ENCODE measurements around the gene RTN4R. TPM values are rescaled to one million over a fixed set of nuclear protein-coding genes. Genes with fewer than 3 reads are reported as not detected.

The RTN4R gene
- total and polyA plus RNA-seq, 2 of the 8 experiments (the other 6 are each of a cell fraction or from before 2014, with no cell fraction given), result 21.8 to 41.3 TPM

DNA sequence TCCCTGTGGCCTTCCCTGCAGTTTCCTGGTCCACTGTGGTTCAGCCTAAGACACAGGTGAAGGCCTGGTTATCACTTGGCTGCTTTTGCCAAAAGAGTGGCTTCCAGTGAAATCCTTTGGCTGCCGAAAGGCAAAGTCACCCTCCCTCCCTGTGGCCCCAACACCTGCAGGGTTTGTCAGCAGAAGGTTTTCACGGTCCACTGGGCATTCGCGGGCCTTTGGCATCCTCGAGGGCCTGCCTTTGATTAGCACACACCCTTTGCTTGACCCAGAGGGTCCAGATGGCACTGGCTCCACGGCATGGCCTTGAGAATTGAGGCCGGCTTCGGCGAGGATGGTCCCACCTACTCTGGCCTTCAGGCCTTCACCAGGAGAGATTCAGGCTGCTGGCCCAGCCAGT is 35.3 kb downstream of the RTN4R start:
- H4K8ac ChIP-seq (ENCODE audit: extremely low read depth, insufficient read depth, low read length), result no peak overlapping the region
- no peak overlapping the region for H3K4me3 ChIP-seq (ENCODE audit: extremely low read depth in 1 of 4, insufficient read depth in 2 of 4, low read depth in 3 of 4, low read length in 4 of 4)
- no peaks in the 10 kb centered on the region; a peak in 1 of 7 replicates for H3K4me1 ChIP-seq (replicated peaks in 1 of 4; ENCODE audit: control insufficient read depth in 3 of 4, insufficient read depth in 4 of 4, low read length in 3 of 4)
- H3K9me3 ChIP-seq (ENCODE audit: insufficient read depth in 2 of 2, low read depth in 1 of 2, low read length in 1 of 2), result no peaks in the 10 kb centered on the region
- H2BK5ac ChIP-seq (ENCODE audit: low read depth, low read length), result no peak overlapping the region
- H4K5ac ChIP-seq (ENCODE audit: insufficient read length, low read depth, low read length), result no peak overlapping the region
- H2BK120ac ChIP-seq (replicated peaks; ENCODE audit: low read depth, low read length), result no peak overlapping the region
- H3K14ac ChIP-seq (ENCODE audit: insufficient read length), result no peak overlapping the region
- H4K20me1 ChIP-seq (replicated peaks in 1 of 2; ENCODE audit: control insufficient read depth in 1 of 2, insufficient read depth in 2 of 2, low read length in 2 of 2), result no peaks in the 10 kb centered on the region
- DNase-seq (ENCODE audit: low read depth in 1 of 2, low spot score in 2 of 2), result no peak
- no peaks in the 10 kb centered on the region for H3K79me2 ChIP-seq (ENCODE audit: control insufficient read depth in 1 of 2, insufficient read depth in 2 of 2, low read length in 2 of 2)
- H3K23ac ChIP-seq (ENCODE audit: insufficient read length), result no peak overlapping the region
- no peaks in the 10 kb centered on the region for H3K23me2 ChIP-seq (ENCODE audit: low read depth, low read length)
- CTCF ChIA-PET (ENCODE audit: partially characterized antibody), result interaction anchor here (1.2 to 2.7 kb wide), 4 partner anchors 9 to 58 kb away, joined by 3 to 11 read pairs (median 4); no protein-coding TSS in a partner anchor
- no peak overlapping the region for H2BK15ac ChIP-seq (ENCODE audit: low read length)
- no peak overlapping the region for H3K4ac ChIP-seq (replicated peaks; ENCODE audit: insufficient read length, low read depth, low read length)
- 89% methylated on average over 9 of the region's 9 CpGs; no CpG with 5 or more reads in 1 of the 2 experiments for WGBS, 2 experiments (ENCODE audit: extremely low coverage in 1 of 2, insufficient coverage in 1 of 2, insufficient read length in 1 of 2, insufficient replicate concordance in 2 of 2, low coverage in 1 of 2, low lambda C conversion rate in 2 of 2, missing lambda C conversion rate in 1 of 2)
- no peaks in the 10 kb centered on the region for H3K79me1 ChIP-seq (ENCODE audit: low read depth, low read length)
- no peak for TF ChIP-seq CTBP2 (IDR thresholded peaks at IDR 0.05; ENCODE audit: borderline replicate concordance, insufficient read depth, insufficient read length, low read length)
- H2BK12ac ChIP-seq (ENCODE audit: low read depth, low read length), result no peak overlapping the region
- no peak overlapping the region for H2AK5ac ChIP-seq (ENCODE audit: low read depth, low read length)
- POLR2A ChIA-PET (ENCODE audit: partially characterized antibody), result no interaction called here
- no peak overlapping the region for H2BK20ac ChIP-seq (ENCODE audit: low read length)
- no peaks in the 10 kb centered on the region for H3K27me3 ChIP-seq (replicated peaks in 1 of 4; ENCODE audit: control insufficient read depth in 3 of 4, extremely low read depth in 1 of 4, insufficient read depth in 3 of 4, low read length in 3 of 4)
- no peak overlapping the region for H3K18ac ChIP-seq (ENCODE audit: extremely low read depth, low read length)
- H2AFZ ChIP-seq (ENCODE audit: low read length), result no peak overlapping the region
- no peak for FAIRE-seq
- H3K36me3 ChIP-seq (ENCODE audit: control insufficient read depth in 2 of 4, insufficient read depth in 4 of 4, low read length in 3 of 4), result no peaks in the 10 kb centered on the region
- no peak overlapping the region for H3K9ac ChIP-seq (replicated peaks in 1 of 4; ENCODE audit: extremely low read depth in 1 of 4, low read depth in 3 of 4, low read length in 3 of 4)
- H3K27ac ChIP-seq (ENCODE audit: low read depth, low read length), result no peak overlapping the region
- no peak overlapping the region for H3K56ac ChIP-seq (replicated peaks; ENCODE audit: insufficient read length, low read depth, low read length)
- H3K4me2 ChIP-seq (ENCODE audit: insufficient read depth in 1 of 2, low read depth in 2 of 2, low read length in 2 of 2), result no peak overlapping the region
- H4K91ac ChIP-seq (replicated peaks; ENCODE audit: insufficient read length, low read length), result no peak overlapping the region

Data from H1 (cell line).